GM23248 (cell line): Measurements from ENCODE around the gene DENND1A.

Experiments used
- EZH2 ChIP-seq: fragments of 200-600 bp; sonication (generic); IDR thresholded peaks from 2 replicates; pipeline ENCODE4 v1.6.1; 2018; ENCODE audit warnings: antibody characterized with exemption, mild to moderate bottlenecking; ENCODE audit not compliant: insufficient read depth, poor library complexity, severe bottlenecking
- EZH2phosphoT487 ChIP-seq: fragments of 200-600 bp; sonication (generic); IDR thresholded peaks from 2 replicates; pipeline ENCODE4 v1.6.1; 2018; ENCODE audit warnings: antibody characterized with exemption, moderate library complexity, mild to moderate bottlenecking, low read depth; ENCODE audit not compliant: insufficient read depth

GRCh38 chr9:123775289-123776284 is 154.3 kb downstream of the DENND1A start:
- TF ChIP-seq EZH2: no peak
- no peak for TF ChIP-seq EZH2phosphoT487
